ENCODE measurements around the gene PLA2R1. TPM values are rescaled to one million over a fixed set of nuclear protein-coding genes. Genes with fewer than 3 reads are reported as not detected.

PLA2R1 gene
- total RNA-seq, 2 donors from 2014 or later: 11.7 to 13.9 TPM

GRCh38 chr2:159959136-159959535, 103.3 kb downstream of the PLA2R1 start:
- DNase-seq (ENCODE audit: low spot score): no peak
- intact Hi-C loops (cut with DNase I): no loop called here

DNA sequence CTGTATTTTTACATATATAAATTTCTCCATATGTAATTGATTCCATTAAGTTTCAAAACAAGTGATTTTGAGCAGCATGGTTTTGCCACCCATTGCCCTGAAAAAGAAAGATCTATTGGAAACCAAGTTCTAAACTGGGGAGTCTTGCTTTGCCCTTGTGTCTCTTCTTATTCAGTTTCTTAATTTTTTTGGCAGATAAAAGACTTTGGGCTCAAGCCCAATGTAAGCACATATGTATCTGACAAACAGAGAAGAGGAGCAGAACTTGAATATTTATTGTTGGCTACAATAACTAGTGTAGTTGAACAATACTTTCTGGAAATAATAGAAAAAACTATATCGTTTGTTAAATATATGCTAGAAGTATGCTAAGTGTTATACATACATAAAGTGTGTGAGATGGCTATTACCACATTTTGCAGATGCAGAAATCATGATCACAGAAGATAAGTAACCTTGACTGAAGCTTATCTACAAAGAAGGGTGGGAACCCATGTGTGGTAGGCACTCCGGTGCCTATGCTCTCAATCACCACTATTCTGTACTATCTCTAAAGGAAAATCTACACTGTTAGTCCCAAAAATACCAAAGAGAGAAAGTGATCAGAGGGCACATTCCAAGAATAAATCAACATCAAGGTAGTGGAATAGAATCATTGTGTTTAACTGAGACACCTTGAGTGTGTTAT, 109.1 kb downstream of the PLA2R1 start:
- intact Hi-C loops (cut with DNase I): no loop called here
- no peak for DNase-seq (ENCODE audit: low spot score)

DNA sequence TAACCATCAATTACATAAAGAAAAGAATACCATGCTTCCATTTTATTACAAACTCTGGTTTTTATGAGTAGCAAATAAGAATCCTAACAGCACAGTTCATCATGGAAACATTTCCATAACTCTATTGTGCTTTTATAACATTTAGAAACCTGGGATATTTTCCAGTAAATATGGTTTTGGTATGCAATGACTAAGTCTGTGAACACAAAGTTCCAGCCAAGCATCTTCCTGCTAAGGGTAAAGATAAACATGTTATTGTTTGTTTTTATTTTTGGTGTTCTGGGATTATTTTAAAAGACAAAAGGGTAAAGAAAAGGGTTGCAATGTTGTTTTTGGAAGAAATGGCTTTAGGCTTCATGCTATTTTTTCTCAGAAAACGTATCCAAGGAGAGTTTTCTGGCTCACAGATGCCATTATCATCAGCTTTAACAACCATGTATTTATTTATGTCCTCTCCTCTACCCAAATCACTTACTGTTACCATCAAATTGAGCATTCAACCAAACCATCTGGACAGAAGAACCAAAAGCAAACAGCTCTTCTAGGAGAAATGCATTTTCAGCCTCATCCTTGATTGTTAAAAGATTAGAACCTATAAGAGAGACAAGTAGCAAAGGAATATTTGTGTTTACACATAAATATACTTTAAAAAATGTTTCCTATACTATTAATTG, 116.0 kb downstream of the PLA2R1 start:
- intact Hi-C loops (cut with DNase I): no loop called here
- DNase-seq (ENCODE audit: low spot score): no peak

DNA sequence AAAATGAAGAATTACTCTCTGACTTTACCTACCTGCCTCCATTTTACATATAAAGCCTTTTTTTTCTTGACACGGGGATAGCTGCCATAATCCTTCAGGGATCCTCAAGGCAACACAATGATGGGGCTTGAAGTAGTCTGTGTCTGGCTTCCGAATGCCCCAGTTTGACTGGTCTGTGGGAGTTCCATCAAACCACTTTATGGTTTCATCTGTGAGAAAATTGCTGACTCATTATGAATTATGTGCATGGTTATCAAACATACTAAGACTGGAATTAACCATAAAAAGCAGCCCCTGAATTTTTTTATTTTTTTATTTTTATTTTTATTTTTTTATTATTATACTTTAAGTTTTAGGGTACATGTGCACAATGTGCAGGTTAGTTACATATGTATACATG, 117.5 kb downstream of the PLA2R1 start:
- no peak for DNase-seq (ENCODE audit: low spot score)
- intact Hi-C loops (cut with DNase I): no loop called here

DNA sequence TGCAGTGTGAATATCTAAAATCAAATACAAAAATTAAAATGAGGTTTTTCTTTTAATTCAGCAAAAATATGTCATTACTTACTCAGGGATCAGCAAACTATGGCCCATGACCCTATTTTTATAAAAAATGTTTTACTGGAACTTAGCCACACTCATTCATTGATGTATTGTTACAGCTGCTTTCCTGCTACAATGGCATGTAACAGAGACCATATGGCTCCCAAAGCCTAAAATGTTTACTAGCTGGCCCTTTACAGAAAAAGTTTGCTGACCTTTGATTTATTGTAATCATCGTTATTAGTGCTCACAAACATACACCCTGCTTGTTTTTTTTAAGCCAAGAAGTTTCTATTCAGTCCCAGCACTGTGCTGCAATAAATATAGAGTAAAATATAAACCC, 120.3 kb downstream of the PLA2R1 start:
- DNase-seq (ENCODE audit: low spot score): no peak
- intact Hi-C loops (cut with DNase I): no loop called here

DNA sequence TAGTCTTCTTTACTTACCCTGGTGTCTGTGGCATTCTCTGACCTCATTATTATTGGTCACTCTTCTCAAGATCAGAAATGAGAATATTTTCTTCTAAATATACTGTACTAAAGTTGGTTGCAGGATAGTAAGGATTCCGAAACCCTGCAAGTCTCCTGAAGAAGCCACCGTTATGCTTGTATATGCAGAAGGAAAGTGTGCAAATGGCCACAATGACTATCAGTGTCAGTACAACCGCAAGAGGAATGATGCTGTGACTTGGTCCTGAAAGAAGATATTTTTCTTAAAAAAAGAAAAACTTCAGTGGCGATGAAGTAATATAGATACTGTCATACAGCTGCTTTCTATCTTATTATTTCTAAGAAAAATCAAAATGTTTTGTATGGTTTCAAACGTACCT, 120.7 kb downstream of the PLA2R1 start:
- intact Hi-C loops (cut with DNase I): no loop called here
- DNase-seq (ENCODE audit: low spot score): no peak

- DNase-seq (ENCODE audit: low spot score): no peak
- intact Hi-C loops (cut with DNase I): no loop called here
Measured at GRCh38 chr2:159939946-159940345, 122.5 kb downstream of the PLA2R1 start.

DNA sequence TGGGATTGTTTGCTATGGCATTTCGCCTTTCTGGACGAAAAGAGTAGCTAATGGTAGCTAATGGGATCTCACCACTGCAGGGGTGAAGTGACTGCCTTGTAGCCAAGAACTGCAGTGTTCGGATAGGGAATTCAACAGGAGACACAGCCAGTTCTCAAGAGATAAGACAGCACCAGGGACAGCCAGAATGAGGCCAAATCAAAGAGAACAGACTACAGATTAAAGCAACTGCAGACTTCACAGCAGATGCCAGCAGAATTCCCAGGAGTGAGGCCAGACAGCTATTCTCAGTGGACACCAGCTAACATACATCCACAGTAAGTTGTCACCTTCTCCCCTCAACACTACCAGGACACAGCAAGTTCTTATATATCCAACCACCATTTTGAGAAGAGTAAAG, 124.0 kb downstream of the PLA2R1 start:
- DNase-seq (ENCODE audit: low spot score): no peak
- intact Hi-C loops (cut with DNase I): no loop called here

- DNase-seq (ENCODE audit: low spot score): no peak
- intact Hi-C loops (cut with DNase I): no loop called here
Measured at GRCh38 chr2:159936471-159936870, 125.9 kb downstream of the PLA2R1 start.

GRCh38 chr2:159933727-159934049, 128.7 kb downstream of the PLA2R1 start:
- intact Hi-C loops (cut with DNase I): no loop called here
- DNase-seq (ENCODE audit: low spot score): no peak

DNA sequence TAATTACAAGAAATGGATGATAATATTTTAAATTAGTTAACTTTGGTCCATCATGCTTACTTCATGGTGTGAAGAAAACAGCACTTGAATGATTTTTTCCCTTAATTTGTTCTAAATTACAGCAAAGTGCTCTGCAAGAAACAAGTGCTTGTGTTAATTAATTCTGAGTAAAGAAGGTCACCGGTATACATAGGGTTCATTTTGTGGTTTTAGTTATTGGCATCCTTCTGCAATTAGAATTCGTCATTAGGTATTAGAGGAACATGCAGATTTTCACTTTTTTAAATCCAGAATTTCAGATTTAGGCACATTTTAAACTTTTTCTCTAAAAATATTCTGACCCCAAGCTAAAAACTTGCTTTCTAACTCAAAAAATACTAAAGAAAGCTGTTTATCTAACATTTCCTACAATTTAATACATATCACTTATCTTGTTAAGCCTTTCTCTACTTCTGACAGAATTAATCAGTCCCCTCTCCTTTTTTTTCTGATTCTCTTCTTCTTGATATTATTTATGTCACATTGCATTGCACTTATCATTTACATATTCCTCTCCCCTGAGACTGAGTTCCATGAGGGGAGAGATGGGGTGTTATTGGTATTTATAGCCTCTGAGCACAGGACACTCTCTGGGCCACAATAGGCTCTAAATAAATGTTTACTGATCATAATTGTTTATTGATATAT, 129.2 kb downstream of the PLA2R1 start:
- DNase-seq (ENCODE audit: low spot score): no peak
- intact Hi-C loops (cut with DNase I): no loop called here

- intact Hi-C loops (cut with DNase I): no loop called here
- no peak for DNase-seq (ENCODE audit: low spot score)
Measured at GRCh38 chr2:159926695-159927094, 135.7 kb downstream of the PLA2R1 start.

GRCh38 chr2:159925975-159926374, 136.4 kb downstream of the PLA2R1 start:
- DNase-seq (ENCODE audit: low spot score): no peak
- intact Hi-C loops (cut with DNase I): no loop called here

DNA sequence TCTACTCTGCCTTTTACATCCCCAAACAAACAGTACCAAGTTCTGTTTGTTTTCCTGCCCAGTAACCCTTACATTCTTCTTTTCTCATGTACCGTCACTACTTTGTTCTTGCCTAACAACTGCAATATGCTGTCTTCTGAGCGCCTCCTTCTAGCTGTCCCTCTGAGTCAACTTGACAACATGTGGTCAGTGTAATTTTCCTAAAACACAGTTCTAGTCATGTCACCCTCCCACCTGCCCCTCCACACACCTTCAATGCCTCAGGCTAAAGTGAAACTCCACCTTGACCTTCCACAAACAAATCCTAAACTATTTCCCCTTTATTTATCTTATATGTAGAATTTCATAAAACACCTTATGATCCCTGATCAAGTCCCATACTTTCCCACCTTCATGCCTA, 139.9 kb downstream of the PLA2R1 start:
- no peak for DNase-seq (ENCODE audit: low spot score)
- intact Hi-C loops (cut with DNase I): no loop called here

GRCh38 chr2:159921752-159922404, 140.5 kb downstream of the PLA2R1 start:
- peak; percentile 92 for DNase-seq (ENCODE audit: low spot score)
- intact Hi-C loops (cut with DNase I): no loop called here

- intact Hi-C loops (cut with DNase I): no loop called here
Measured at GRCh38 chr2:159916511-159916910, 145.9 kb downstream of the PLA2R1 start.

DNA sequence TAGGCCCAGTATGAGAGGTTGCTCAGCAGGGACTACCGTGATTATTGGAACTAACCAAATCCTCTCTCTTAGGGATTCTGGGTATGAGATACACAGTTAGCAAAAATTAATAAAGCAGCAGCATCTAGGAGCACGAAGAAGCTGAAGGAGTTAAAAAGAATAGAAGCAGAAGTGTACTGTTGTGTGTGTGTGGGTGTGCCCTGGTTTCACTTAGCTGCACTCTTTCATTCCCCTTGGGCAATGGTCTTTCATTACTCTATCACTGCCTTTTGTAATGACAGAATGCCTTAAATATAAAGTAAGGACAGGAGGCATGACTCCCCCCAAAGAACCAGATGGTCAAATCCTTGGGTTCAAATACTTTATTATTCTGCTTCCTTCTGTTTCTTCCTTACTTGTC, 148.5 kb downstream of the PLA2R1 start:
- no peak for DNase-seq (ENCODE audit: low spot score)
- intact Hi-C loops (cut with DNase I): no loop called here

More at GRCh38 chr2:159916511-159916910, 145.9 kb downstream of the PLA2R1 start:
- no peak for DNase-seq (ENCODE audit: low spot score)

GRCh38 chr2:159912580-159912979, 149.8 kb downstream of the PLA2R1 start:
- intact Hi-C loops (cut with DNase I): no loop called here
- no peak for DNase-seq (ENCODE audit: low spot score)

- DNase-seq (ENCODE audit: low spot score): no peak
- intact Hi-C loops (cut with DNase I): no loop called here
Measured at GRCh38 chr2:159910951-159911350, 151.5 kb downstream of the PLA2R1 start.

GRCh38 chr2:159908623-159909022, 153.8 kb downstream of the PLA2R1 start:
- DNase-seq (ENCODE audit: low spot score): no peak
- intact Hi-C loops (cut with DNase I): no loop called here
